Liver (tissue), 9 donors: Measurements from ENCODE around the gene RAE1. TPM values are rescaled to one million over a fixed set of nuclear protein-coding genes. Genes with fewer than 3 reads are reported as not detected.

Experiments
- DNase-seq: peaks from one replicate; pipeline ENCODE4 v3.0.0-alpha.2; 2017; ENCODE audit warnings: low spot score
- H3K27ac ChIP-seq, 2 donors: one replicate each; pipeline ENCODE4 v1.7.0; 2013; ENCODE audit warnings: inconsistent platforms in 2 of 2, low read length in 2 of 2, control low read depth in 1 of 2, low read depth in 1 of 2, mild to moderate bottlenecking in 1 of 2
- H3K27me3 ChIP-seq, 4 donors: one replicate each; pipeline versions ENCODE4 v1.6.1 to v1.7.0; 2013; ENCODE audit warnings: low read length in 3 of 4, inconsistent platforms in 1 of 4, mild to moderate bottlenecking in 1 of 4, moderate library complexity in 1 of 4; ENCODE audit not compliant: control insufficient read depth in 4 of 4, insufficient read depth in 4 of 4
- H3K36me3 ChIP-seq, 4 donors: one replicate each; pipeline versions ENCODE4 v1.6.1 to v1.7.0; 2013; ENCODE audit warnings: low read length in 3 of 4, mild to moderate bottlenecking in 3 of 4, low read depth in 1 of 4, moderate library complexity in 1 of 4; ENCODE audit not compliant: control insufficient read depth in 4 of 4, insufficient read depth in 3 of 4
- H3K4me1 ChIP-seq, 4 donors: one replicate each; pipeline versions ENCODE4 v1.6.1 to v1.7.0; 2013; ENCODE audit warnings: low read length in 3 of 4, mild to moderate bottlenecking in 3 of 4, moderate library complexity in 1 of 4; ENCODE audit not compliant: control insufficient read depth in 4 of 4, insufficient read depth in 4 of 4
- H3K4me3 ChIP-seq, 3 donors: one replicate each; pipeline versions ENCODE4 v1.6.1 to v1.7.0; 2013; ENCODE audit warnings: low read length in 3 of 3, control low read depth in 1 of 3, low read depth in 1 of 3, mild to moderate bottlenecking in 1 of 3
- H3K9ac ChIP-seq, 2 donors: one replicate each; pipeline ENCODE4 v1.7.0; 2013; ENCODE audit warnings: low read length in 2 of 2, mild to moderate bottlenecking in 2 of 2, moderate library complexity in 2 of 2, control low read depth in 1 of 2, low read depth in 1 of 2
- H3K9me3 ChIP-seq, 4 donors: one replicate each; pipeline versions ENCODE4 v1.6.1 to v1.7.0; 2013; ENCODE audit warnings: low read length in 3 of 4; ENCODE audit not compliant: control insufficient read depth in 4 of 4
- EGR1 ChIP-seq, 2 donors: IDR thresholded peaks; 2 replicates each; pipeline ENCODE4 v1.6.1; 2016 to 2018; ENCODE audit warnings: antibody characterized with exemption in 2 of 2, low read depth in 2 of 2
- FOXA1 ChIP-seq: IDR thresholded peaks from 2 replicates; pipeline ENCODE4 v1.6.1; 2016; ENCODE audit warnings: antibody characterized with exemption
- FOXA2 ChIP-seq: IDR thresholded peaks from 2 replicates; pipeline ENCODE4 v1.6.1; 2016; ENCODE audit warnings: antibody characterized with exemption
- GABPA ChIP-seq, 2 donors: IDR thresholded peaks in 1 of 2; conservative IDR thresholded peaks in 1 of 2; 2 replicates each; pipeline ENCODE4 v1.6.1; 2016; ENCODE audit warnings: antibody characterized with exemption in 2 of 2, mild to moderate bottlenecking in 1 of 2, moderate library complexity in 1 of 2
- HNF4A ChIP-seq, 2 donors: conservative IDR thresholded peaks; 2 replicates each; pipeline ENCODE4 v1.6.1; 2016; ENCODE audit warnings: antibody characterized with exemption in 2 of 2, mild to moderate bottlenecking in 2 of 2
- HNF4G ChIP-seq: IDR thresholded peaks from 2 replicates; pipeline ENCODE4 v1.6.1; 2016; ENCODE audit warnings: antibody characterized with exemption
- JUND ChIP-seq, 2 donors: IDR thresholded peaks; 2 replicates each; pipeline ENCODE4 v1.6.1; 2016; ENCODE audit warnings: antibody characterized with exemption in 2 of 2
- NR2F2 ChIP-seq: IDR thresholded peaks from 2 replicates; pipeline ENCODE4 v1.6.1; 2016; ENCODE audit warnings: antibody characterized with exemption
- RAD21 ChIP-seq, 2 donors: IDR thresholded peaks; 2 replicates each; pipeline ENCODE4 v1.6.1; 2016; ENCODE audit warnings: antibody characterized with exemption in 2 of 2, mild to moderate bottlenecking in 2 of 2
- RXRA ChIP-seq, 2 donors: IDR thresholded peaks; 2 replicates each; pipeline ENCODE4 v1.6.1; 2017 to 2018; ENCODE audit warnings: antibody characterized with exemption in 2 of 2, mild to moderate bottlenecking in 1 of 2
- SP1 ChIP-seq: IDR thresholded peaks from 2 replicates; pipeline ENCODE4 v1.6.1; 2018; ENCODE audit warnings: antibody characterized with exemption, mild to moderate bottlenecking
- TAF1 ChIP-seq: conservative IDR thresholded peaks from 2 replicates; pipeline ENCODE4 v1.6.1; 2016; ENCODE audit warnings: antibody characterized with exemption, mild to moderate bottlenecking
- YY1 ChIP-seq: IDR thresholded peaks from 2 replicates; pipeline ENCODE4 v1.6.1; 2016; ENCODE audit warnings: antibody characterized with exemption, mild to moderate bottlenecking
- WGBS: extraction: QIAGEN DNeasy Blood & Tissue Kit; methylation state at CpG from one replicate; pipeline ENCODE4 v1.1.7; 2013; 5-methylcytosine and 5-hydroxymethylcytosine counted together
- polyA plus RNA-seq, 2 donors: library from polyadenylated mRNA; stranded (reverse) in 1 of 2; unstranded in 1 of 2; fragments of 200-250 nt in 1 of 2; fragments of >200 nt in 1 of 2; fragmentation: Nextera tagmentation in 1 of 2; extraction: Ambion mirVana in 1 of 2; gene quantifications; one replicate each; pipeline versions ENCODE4 v1.2.1 to v1.2.3, GENCODE V29; 2013 to 2015
- total RNA-seq, 2 donors: library from RNA; depleted of rRNA; stranded (reverse); fragments of >200 nt; gene quantifications; one replicate each; pipeline ENCODE4 v1.2.3, GENCODE V29; 2014
- TF ChIP-seq, protein P1 (sequence below): IDR thresholded peaks from 2 replicates; pipeline ENCODE4 v1.6.1; 2016; ENCODE audit warnings: antibody characterized with exemption, mild to moderate bottlenecking
- TF ChIP-seq, protein P2 (sequence below): IDR thresholded peaks from 2 replicates; pipeline ENCODE4 v1.6.1; 2016; ENCODE audit warnings: antibody characterized with exemption
- TF ChIP-seq, protein P3 (sequence below): IDR thresholded peaks from 2 replicates; pipeline ENCODE4 v1.6.1; 2016; ENCODE audit warnings: antibody characterized with exemption
- TF ChIP-seq, protein P4 (sequence below): fragments of 150-350 bp; IDR thresholded peaks from 2 replicates; pipeline ENCODE4 v1.5.1; 2017; ENCODE audit warnings: improper control_type of control experiment, low read depth, low read length; ENCODE audit not compliant: missing input control
- TF ChIP-seq, protein P5 (sequence below): IDR thresholded peaks from 2 replicates; pipeline ENCODE4 v1.6.1; 2016; ENCODE audit warnings: antibody characterized with exemption
- donor health status: healthy.
- donor health status: healthy.
- donor health status: healthy.
- donor health status: healthy.
- donor health status: healthy.

RAE1 gene
- total and polyA plus RNA-seq, 4 donors: 10.0 to 15.5 (median 13.5) TPM

DNA sequence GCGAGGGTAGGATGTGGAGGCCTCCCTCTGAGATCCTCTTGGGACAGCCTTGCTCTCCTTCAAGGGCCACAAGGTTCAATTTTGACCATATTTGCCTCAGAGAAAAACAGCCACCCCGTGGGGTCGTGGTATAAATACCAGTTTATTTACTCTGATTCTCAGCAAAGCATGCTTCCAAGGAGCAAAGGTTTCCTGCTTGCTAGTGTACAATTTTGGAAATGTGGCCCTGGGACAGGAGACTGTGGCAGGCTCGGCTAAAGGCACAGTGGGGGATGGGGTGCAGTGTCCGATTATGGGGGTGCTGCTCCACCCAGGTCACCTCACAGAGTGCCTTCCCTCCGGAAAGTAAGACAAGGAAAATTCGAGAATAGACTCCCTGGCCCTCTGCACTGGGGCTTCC is 71.2 kb downstream of the RAE1 start:
- WGBS: 41% methylated on average over 7 of the region's 7 CpGs
- no peak overlapping the region for H3K4me3 ChIP-seq
- no peak overlapping the region for H3K9ac ChIP-seq
- no peaks in the 10 kb centered on the region for H3K36me3 ChIP-seq
- no peaks in the 10 kb centered on the region for H3K9me3 ChIP-seq
- no peaks in the 10 kb centered on the region for H3K27me3 ChIP-seq
- H3K27ac ChIP-seq: peak overlapping the region in 1 of 2 donors; percentile 11
- TF ChIP-seq JUND (IDR thresholded peaks at IDR 0.05) (no peak), RXRA (IDR thresholded peaks at IDR 0.05) (peak in 1 of 2 donors; percentile 17), HNF4A (conservative IDR thresholded peaks at IDR 0.05) (peak in 1 of 2 donors; percentile 51)
- TF ChIP-seq, protein P1, sequence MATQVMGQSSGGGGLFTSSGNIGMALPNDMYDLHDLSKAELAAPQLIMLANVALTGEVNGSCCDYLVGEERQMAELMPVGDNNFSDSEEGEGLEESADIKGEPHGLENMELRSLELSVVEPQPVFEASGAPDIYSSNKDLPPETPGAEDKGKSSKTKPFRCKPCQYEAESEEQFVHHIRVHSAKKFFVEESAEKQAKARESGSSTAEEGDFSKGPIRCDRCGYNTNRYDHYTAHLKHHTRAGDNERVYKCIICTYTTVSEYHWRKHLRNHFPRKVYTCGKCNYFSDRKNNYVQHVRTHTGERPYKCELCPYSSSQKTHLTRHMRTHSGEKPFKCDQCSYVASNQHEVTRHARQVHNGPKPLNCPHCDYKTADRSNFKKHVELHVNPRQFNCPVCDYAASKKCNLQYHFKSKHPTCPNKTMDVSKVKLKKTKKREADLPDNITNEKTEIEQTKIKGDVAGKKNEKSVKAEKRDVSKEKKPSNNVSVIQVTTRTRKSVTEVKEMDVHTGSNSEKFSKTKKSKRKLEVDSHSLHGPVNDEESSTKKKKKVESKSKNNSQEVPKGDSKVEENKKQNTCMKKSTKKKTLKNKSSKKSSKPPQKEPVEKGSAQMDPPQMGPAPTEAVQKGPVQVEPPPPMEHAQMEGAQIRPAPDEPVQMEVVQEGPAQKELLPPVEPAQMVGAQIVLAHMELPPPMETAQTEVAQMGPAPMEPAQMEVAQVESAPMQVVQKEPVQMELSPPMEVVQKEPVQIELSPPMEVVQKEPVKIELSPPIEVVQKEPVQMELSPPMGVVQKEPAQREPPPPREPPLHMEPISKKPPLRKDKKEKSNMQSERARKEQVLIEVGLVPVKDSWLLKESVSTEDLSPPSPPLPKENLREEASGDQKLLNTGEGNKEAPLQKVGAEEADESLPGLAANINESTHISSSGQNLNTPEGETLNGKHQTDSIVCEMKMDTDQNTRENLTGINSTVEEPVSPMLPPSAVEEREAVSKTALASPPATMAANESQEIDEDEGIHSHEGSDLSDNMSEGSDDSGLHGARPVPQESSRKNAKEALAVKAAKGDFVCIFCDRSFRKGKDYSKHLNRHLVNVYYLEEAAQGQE: peak; percentile 19
- DNase-seq: no peak
- H3K4me1 ChIP-seq: peaks cover 0 to 27% (median 14%) of the 10 kb centered on the region in 4 donors

DNA sequence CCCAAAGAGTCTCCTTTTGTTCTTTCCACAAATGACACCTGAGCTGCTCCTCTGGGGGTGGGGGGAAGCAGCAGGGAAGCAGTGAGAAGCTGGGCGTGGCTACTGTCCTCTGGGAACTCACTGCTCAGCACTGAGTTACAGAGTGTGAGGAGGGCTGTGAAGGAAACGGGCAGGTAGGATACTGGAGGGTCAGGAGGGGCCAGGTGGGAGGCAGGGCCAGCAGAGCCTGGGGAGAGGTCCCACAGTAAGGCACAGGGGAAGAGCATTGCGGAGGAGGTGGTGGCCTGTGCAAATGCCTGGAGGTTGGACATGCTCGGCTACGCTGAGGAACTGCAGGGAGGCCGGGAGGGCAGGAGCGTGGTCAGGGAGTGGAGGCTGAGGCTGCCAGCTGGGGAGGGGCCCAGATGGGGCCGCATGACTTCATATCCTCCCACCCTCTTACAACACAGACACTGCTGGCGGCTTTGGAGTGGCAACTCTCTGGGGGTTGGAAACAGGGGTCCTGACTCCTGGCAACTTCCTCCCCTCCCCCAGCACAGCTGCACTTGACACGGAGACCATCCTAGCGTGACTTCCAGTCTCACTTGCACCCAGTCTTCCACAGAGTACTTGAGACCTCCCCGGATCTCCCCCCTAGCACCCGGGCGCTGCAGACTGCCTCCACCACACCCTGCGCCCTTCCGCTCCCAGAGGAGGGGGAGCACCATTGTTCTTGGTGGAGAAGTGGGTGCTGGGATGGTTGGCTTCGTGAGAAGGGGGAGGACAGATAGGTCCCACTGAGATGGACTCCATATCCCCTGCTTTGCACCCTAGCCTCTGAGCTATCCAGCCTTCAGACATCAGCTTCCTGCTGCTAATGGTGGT is 74.3 kb downstream of the RAE1 start:
- 79% methylated on average over 17 of the region's 17 CpGs for WGBS
- no peak overlapping the region for H3K27ac ChIP-seq
- H3K27me3 ChIP-seq: no peaks in the 10 kb centered on the region
- no peak overlapping the region for H3K4me3 ChIP-seq
- no peak for DNase-seq
- H3K9ac ChIP-seq: no peak overlapping the region
- H3K36me3 ChIP-seq: no peaks in the 10 kb centered on the region
- peaks cover 6 to 48% (median 23%) of the 10 kb centered on the region in 4 donors for H3K4me1 ChIP-seq
- TF ChIP-seq GABPA (IDR thresholded peaks at IDR 0.05 in 1 of 2, conservative IDR thresholded peaks at IDR 0.05 in 1 of 2) (no peak), SP1 (no peak), YY1 (no peak), RAD21 (IDR thresholded peaks at IDR 0.05) (no peak), NR2F2 (no peak), EGR1 (IDR thresholded peaks at IDR 0.05; ENCODE audit: low read depth in 2 of 2) (no peak), FOXA2 (no peak), HNF4A (conservative IDR thresholded peaks at IDR 0.05) (no peak), FOXA1 (no peak), TAF1 (no peak), HNF4G (no peak), RXRA (IDR thresholded peaks at IDR 0.05) (no peak), JUND (IDR thresholded peaks at IDR 0.05) (no peak)
- TF ChIP-seq, protein P2, sequence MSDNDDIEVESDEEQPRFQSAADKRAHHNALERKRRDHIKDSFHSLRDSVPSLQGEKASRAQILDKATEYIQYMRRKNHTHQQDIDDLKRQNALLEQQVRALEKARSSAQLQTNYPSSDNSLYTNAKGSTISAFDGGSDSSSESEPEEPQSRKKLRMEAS: no peak
- TF ChIP-seq, protein P1: no peak
- TF ChIP-seq, protein P3, sequence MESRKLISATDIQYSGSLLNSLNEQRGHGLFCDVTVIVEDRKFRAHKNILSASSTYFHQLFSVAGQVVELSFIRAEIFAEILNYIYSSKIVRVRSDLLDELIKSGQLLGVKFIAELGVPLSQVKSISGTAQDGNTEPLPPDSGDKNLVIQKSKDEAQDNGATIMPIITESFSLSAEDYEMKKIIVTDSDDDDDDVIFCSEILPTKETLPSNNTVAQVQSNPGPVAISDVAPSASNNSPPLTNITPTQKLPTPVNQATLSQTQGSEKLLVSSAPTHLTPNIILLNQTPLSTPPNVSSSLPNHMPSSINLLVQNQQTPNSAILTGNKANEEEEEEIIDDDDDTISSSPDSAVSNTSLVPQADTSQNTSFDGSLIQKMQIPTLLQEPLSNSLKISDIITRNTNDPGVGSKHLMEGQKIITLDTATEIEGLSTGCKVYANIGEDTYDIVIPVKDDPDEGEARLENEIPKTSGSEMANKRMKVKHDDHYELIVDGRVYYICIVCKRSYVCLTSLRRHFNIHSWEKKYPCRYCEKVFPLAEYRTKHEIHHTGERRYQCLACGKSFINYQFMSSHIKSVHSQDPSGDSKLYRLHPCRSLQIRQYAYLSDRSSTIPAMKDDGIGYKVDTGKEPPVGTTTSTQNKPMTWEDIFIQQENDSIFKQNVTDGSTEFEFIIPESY: no peak
- TF ChIP-seq, protein P4, sequence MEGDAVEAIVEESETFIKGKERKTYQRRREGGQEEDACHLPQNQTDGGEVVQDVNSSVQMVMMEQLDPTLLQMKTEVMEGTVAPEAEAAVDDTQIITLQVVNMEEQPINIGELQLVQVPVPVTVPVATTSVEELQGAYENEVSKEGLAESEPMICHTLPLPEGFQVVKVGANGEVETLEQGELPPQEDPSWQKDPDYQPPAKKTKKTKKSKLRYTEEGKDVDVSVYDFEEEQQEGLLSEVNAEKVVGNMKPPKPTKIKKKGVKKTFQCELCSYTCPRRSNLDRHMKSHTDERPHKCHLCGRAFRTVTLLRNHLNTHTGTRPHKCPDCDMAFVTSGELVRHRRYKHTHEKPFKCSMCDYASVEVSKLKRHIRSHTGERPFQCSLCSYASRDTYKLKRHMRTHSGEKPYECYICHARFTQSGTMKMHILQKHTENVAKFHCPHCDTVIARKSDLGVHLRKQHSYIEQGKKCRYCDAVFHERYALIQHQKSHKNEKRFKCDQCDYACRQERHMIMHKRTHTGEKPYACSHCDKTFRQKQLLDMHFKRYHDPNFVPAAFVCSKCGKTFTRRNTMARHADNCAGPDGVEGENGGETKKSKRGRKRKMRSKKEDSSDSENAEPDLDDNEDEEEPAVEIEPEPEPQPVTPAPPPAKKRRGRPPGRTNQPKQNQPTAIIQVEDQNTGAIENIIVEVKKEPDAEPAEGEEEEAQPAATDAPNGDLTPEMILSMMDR: no peak
- TF ChIP-seq, protein P5, sequence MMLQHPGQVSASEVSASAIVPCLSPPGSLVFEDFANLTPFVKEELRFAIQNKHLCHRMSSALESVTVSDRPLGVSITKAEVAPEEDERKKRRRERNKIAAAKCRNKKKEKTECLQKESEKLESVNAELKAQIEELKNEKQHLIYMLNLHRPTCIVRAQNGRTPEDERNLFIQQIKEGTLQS: no peak
- no peaks in the 10 kb centered on the region for H3K9me3 ChIP-seq
